ENCODE results near the gene TRABD2B. TPM values are rescaled to one million over a fixed set of nuclear protein-coding genes. Genes with fewer than 3 reads are reported as not detected.

Gene TRABD2B
- total and polyA plus RNA-seq, 2 of the 13 experiments (the other 11 are each of a cell fraction or from before 2014, with no cell fraction given), result 0.04 TPM; not detected in 1

DNA sequence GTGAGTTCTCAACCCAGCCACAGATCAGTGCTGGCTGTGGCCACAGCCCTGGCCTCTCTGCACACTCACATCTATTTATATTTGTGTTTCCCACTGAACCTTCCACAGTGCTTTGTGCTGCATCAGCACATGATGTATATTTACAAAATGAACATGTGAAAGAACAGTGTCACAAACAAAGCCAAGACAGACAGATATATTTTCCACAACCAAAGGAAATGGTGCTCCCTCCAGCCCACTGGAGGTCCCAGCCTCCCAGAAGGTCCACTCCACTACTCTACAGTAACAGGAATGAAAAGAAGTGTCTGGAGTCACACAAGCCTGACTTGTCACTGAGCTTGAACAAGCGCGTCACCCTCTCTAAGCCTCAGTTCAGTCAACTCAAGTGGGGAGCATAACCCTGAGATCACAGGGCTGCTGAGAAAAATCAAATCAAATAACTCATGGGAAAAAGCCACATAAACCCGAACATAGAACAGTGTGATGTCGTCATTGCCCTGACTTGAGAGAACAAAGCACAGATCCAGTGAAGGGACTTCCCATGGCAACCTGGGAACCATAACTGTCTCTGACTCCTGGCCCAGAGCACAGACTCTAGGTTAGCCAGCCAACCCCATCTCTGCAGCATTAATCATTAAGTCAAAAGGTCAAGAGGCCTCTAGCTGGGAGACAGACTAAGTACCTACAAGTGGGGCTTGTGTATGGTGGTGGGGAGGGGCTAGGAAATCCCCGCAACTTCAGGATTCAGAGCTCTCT lies 121.2 kb downstream of the TRABD2B start (continued):
- TF ChIP-seq ZNF362 (CRISPR knock-in tag; IDR thresholded peaks at IDR 0.05; ENCODE audit: borderline replicate concordance) (no peak), RORA (CRISPR knock-in tag; IDR thresholded peaks at IDR 0.05) (no peak), ZNF724P (CRISPR knock-in tag; IDR thresholded peaks at IDR 0.05; ENCODE audit: borderline replicate concordance) (no peak), CBFB (CRISPR knock-in tag; IDR thresholded peaks at IDR 0.05) (no peak), SMARCC2 (IDR thresholded peaks at IDR 0.05) (no peak), ZNF607 (CRISPR knock-in tag; IDR thresholded peaks at IDR 0.05; ENCODE audit: borderline replicate concordance) (no peak), ZNF33B (CRISPR knock-in tag; IDR thresholded peaks at IDR 0.05) (no peak), ZNF75D (CRISPR knock-in tag; IDR thresholded peaks at IDR 0.05; ENCODE audit: borderline replicate concordance) (no peak), ZBTB14 (CRISPR knock-in tag; IDR thresholded peaks at IDR 0.05) (no peak), ONECUT2 (CRISPR knock-in tag; IDR thresholded peaks at IDR 0.05) (no peak), ZNF749 (CRISPR knock-in tag; IDR thresholded peaks at IDR 0.05; ENCODE audit: borderline replicate concordance) (no peak), SIN3A (IDR thresholded peaks at IDR 0.05; ENCODE audit: borderline replicate concordance, low read depth, low read length) (no peak), ARID3A (IDR thresholded peaks at IDR 0.05; ENCODE audit: low read depth, low read length) (no peak), STAT5B (CRISPR knock-in tag; IDR thresholded peaks at IDR 0.05) (no peak), ZNF768 (CRISPR knock-in tag; IDR thresholded peaks at IDR 0.05) (no peak), ZNF549 (CRISPR knock-in tag; IDR thresholded peaks at IDR 0.05) (no peak), PHB2 (IDR thresholded peaks at IDR 0.05; ENCODE audit: partially characterized antibody) (no peak), HOXA7 (CRISPR knock-in tag; IDR thresholded peaks at IDR 0.05) (no peak), ZMYM2 (CRISPR knock-in tag; IDR thresholded peaks at IDR 0.05) (no peak), ZBTB37 (CRISPR knock-in tag; IDR thresholded peaks at IDR 0.05) (no peak), ZNF121 (CRISPR knock-in tag; IDR thresholded peaks at IDR 0.05) (peak; percentile 53), SOX5 (CRISPR knock-in tag; IDR thresholded peaks at IDR 0.05; ENCODE audit: borderline replicate concordance) (peak; percentile 8; the same call in 1 of the 2 replicates), ZBTB21 (CRISPR knock-in tag; IDR thresholded peaks at IDR 0.05) (no peak), SALL1 (CRISPR knock-in tag; IDR thresholded peaks at IDR 0.05) (peak; percentile 74)
- TF ChIP-seq, protein P1, sequence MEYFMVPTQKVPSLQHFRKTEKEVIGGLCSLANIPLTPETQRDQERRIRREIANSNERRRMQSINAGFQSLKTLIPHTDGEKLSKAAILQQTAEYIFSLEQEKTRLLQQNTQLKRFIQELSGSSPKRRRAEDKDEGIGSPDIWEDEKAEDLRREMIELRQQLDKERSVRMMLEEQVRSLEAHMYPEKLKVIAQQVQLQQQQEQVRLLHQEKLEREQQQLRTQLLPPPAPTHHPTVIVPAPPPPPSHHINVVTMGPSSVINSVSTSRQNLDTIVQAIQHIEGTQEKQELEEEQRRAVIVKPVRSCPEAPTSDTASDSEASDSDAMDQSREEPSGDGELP (IDR thresholded peaks at IDR 0.05; ENCODE audit: borderline replicate concordance, low read depth), result no peak
